OCI-LY1 (cell line): Measurements from ENCODE around the gene CHRNB1.

Experiments used
- EZH2 ChIP-seq: fragments of 200-600 bp; sonication (generic), shearing (Covaris generic); IDR thresholded peaks from 2 replicates; pipeline ENCODE4 v1.8.0; 2017; ENCODE audit warnings: borderline replicate concordance, mixed run types, mild to moderate bottlenecking, antibody characterized with exemption, low read length, moderate library complexity, mixed read lengths
- TF ChIP-seq, protein P1 (sequence below): fragments of 200-600 bp; sonication (generic), shearing (Covaris generic); IDR thresholded peaks from 2 replicates; pipeline ENCODE4 v1.5.1; 2017; ENCODE audit warnings: mild to moderate bottlenecking, antibody characterized with exemption, low read length, moderate library complexity, mixed read lengths

DNA sequence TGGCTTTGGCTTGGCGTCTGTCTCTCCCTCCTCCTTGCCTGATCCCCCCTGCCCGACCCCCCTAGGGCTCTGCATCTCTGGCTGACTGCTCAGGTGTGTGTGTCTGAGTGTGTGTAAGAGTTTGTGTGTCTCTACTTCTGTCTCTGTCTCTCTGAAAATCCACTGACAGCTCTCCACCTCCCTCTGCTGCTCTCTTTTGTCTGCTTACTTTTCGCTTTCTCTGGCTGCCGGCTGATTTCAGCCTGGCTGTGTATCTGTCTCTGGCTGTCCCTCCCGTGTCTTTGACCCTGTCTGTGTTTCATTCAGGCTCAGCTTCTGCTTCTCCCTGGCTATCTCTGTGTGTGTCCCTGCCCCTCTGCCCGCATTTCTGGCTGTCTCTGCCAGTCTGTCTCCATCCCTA is 28.5 kb upstream of the CHRNB1 start:
- TF ChIP-seq EZH2, result no peak
- TF ChIP-seq, protein P1, sequence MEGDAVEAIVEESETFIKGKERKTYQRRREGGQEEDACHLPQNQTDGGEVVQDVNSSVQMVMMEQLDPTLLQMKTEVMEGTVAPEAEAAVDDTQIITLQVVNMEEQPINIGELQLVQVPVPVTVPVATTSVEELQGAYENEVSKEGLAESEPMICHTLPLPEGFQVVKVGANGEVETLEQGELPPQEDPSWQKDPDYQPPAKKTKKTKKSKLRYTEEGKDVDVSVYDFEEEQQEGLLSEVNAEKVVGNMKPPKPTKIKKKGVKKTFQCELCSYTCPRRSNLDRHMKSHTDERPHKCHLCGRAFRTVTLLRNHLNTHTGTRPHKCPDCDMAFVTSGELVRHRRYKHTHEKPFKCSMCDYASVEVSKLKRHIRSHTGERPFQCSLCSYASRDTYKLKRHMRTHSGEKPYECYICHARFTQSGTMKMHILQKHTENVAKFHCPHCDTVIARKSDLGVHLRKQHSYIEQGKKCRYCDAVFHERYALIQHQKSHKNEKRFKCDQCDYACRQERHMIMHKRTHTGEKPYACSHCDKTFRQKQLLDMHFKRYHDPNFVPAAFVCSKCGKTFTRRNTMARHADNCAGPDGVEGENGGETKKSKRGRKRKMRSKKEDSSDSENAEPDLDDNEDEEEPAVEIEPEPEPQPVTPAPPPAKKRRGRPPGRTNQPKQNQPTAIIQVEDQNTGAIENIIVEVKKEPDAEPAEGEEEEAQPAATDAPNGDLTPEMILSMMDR, result peak; percentile 17; the same call in 1 of the 2 replicates
